HUES48 (cell line): Measurements from ENCODE around the gene DRICH1.
"Not testable (repeated sequence)": the region's sequence is repeated elsewhere in the genome, so short reads cannot be mapped to it uniquely, and the experiment has no call there.

Experiments used
- H3K27ac ChIP-seq: one replicate; pipeline ENCODE4 v1.7.0; 2013; ENCODE audit warnings: low read depth, low read length, inconsistent platforms
- H3K27me3 ChIP-seq: 2 replicates; pipeline ENCODE4 v1.6.1; 2013; ENCODE audit warnings: mild to moderate bottlenecking, low read length; ENCODE audit not compliant: control insufficient read depth, insufficient read depth
- H3K36me3 ChIP-seq: 2 replicates; pipeline ENCODE4 v1.6.1; 2013; ENCODE audit warnings: low read length; ENCODE audit not compliant: control insufficient read depth, insufficient read depth
- H3K4me1 ChIP-seq: 2 replicates; pipeline ENCODE4 v1.6.1; 2013; ENCODE audit warnings: mild to moderate bottlenecking, low read length; ENCODE audit not compliant: control insufficient read depth, insufficient read depth
- H3K4me3 ChIP-seq: 2 replicates; pipeline ENCODE4 v1.5.1; 2013; ENCODE audit warnings: mild to moderate bottlenecking, low read depth, low read length
- H3K9ac ChIP-seq: 2 replicates; pipeline ENCODE4 v1.6.1; 2013; ENCODE audit warnings: mild to moderate bottlenecking, low read depth, low read length, moderate library complexity
- H3K9me3 ChIP-seq: 2 replicates; pipeline ENCODE4 v1.6.1; 2013; ENCODE audit warnings: low read length; ENCODE audit not compliant: control insufficient read depth, insufficient read depth

DRICH1 gene

GRCh38 chr22:23672307-23673049 lies 40.4 kb upstream of the DRICH1 start:
- H3K27me3 ChIP-seq, H3K27ac ChIP-seq, H3K9ac ChIP-seq, H3K36me3 ChIP-seq, H3K4me1 ChIP-seq, H3K9me3 ChIP-seq, H3K4me3 ChIP-seq: not testable (repeated sequence)

GRCh38 chr22:23671387-23671786 lies 39.3 kb upstream of the DRICH1 start:
- H3K27me3 ChIP-seq, H3K36me3 ChIP-seq, H3K4me1 ChIP-seq, H3K9me3 ChIP-seq, H3K4me3 ChIP-seq, H3K27ac ChIP-seq, H3K9ac ChIP-seq: not testable (repeated sequence)

- Histone ChIP-seq H3K4me3 (no peak overlapping the region), H3K9me3 (no peaks in the 10 kb centered on the region), H3K27ac (no peak overlapping the region), H3K4me1 (peaks cover 3% of the 10 kb centered on the region; the same call in 1 of the 2 replicates), H3K9ac (no peak overlapping the region), H3K27me3 (no peaks in the 10 kb centered on the region), H3K36me3 (no peaks in the 10 kb centered on the region)
Measured at GRCh38 chr22:23670378-23671295, 38.5 kb upstream of the DRICH1 start.

GRCh38 chr22:23660381-23660780 lies 28.3 kb upstream of the DRICH1 start:
- H3K9ac ChIP-seq, H3K4me1 ChIP-seq, H3K27ac ChIP-seq, H3K4me3 ChIP-seq, H3K27me3 ChIP-seq: not testable (repeated sequence)
- Histone ChIP-seq H3K36me3 (peaks cover 15% of the 10 kb centered on the region), H3K9me3 (peaks cover 14% of the 10 kb centered on the region)

- Histone ChIP-seq H3K4me3 (no peak overlapping the region), H3K9ac (no peak overlapping the region), H3K27me3 (no peaks in the 10 kb centered on the region), H3K36me3 (peaks cover 15% of the 10 kb centered on the region), H3K27ac (no peak overlapping the region), H3K4me1 (no peaks in the 10 kb centered on the region), H3K9me3 (peaks cover 7% of the 10 kb centered on the region)
Measured at GRCh38 chr22:23657727-23658126, 25.6 kb upstream of the DRICH1 start.

- no peaks in the 10 kb centered on the region for H3K27me3 ChIP-seq
- H3K4me1 ChIP-seq: no peaks in the 10 kb centered on the region
Measured at GRCh38 chr22:23655891-23656475, 23.9 kb upstream of the DRICH1 start.

GRCh38 chr22:23652711-23653110 lies 20.6 kb upstream of the DRICH1 start:
- H3K27ac ChIP-seq: no peak overlapping the region
- no peaks in the 10 kb centered on the region for H3K9me3 ChIP-seq
- H3K4me1 ChIP-seq: no peaks in the 10 kb centered on the region
- H3K27me3 ChIP-seq: no peaks in the 10 kb centered on the region
- H3K4me3 ChIP-seq: no peak overlapping the region
- H3K36me3 ChIP-seq: 0 out of 2 replicates have a peak, but pooled peaks cover 9% of the 10 kb centered on the region
- H3K9ac ChIP-seq: no peak overlapping the region

More at GRCh38 chr22:23655891-23656475, 23.9 kb upstream of the DRICH1 start:
- H3K27ac ChIP-seq: no peak overlapping the region
- H3K36me3 ChIP-seq: peaks cover 19% of the 10 kb centered on the region
- no peak overlapping the region for H3K4me3 ChIP-seq
- H3K9ac ChIP-seq: no peak overlapping the region
- H3K9me3 ChIP-seq: no peaks in the 10 kb centered on the region

GRCh38 chr22:23652286-23652685 lies 20.2 kb upstream of the DRICH1 start:
- no peak overlapping the region for H3K27ac ChIP-seq
- no peaks in the 10 kb centered on the region for H3K4me1 ChIP-seq
- no peak overlapping the region for H3K9ac ChIP-seq
- no peaks in the 10 kb centered on the region for H3K27me3 ChIP-seq
- H3K36me3 ChIP-seq: 0 out of 2 replicates have a peak, but pooled peaks cover 6% of the 10 kb centered on the region
- H3K9me3 ChIP-seq: no peaks in the 10 kb centered on the region
- H3K4me3 ChIP-seq: no peak overlapping the region

GRCh38 chr22:23651676-23652075 lies 19.6 kb upstream of the DRICH1 start:
- no peaks in the 10 kb centered on the region for H3K27me3 ChIP-seq
- H3K36me3 ChIP-seq: 0 out of 2 replicates have a peak, but pooled peaks cover 4% of the 10 kb centered on the region

GRCh38 chr22:23649071-23649501 lies 17.0 kb upstream of the DRICH1 start:
- H3K4me1 ChIP-seq: no peaks in the 10 kb centered on the region
- H3K9ac ChIP-seq: no peak overlapping the region
- no peak overlapping the region for H3K27ac ChIP-seq
- no peak overlapping the region for H3K4me3 ChIP-seq
- H3K9me3 ChIP-seq: no peaks in the 10 kb centered on the region
- H3K27me3 ChIP-seq: no peaks in the 10 kb centered on the region
- H3K36me3 ChIP-seq: 0 out of 2 replicates have a peak, but pooled peaks cover 4% of the 10 kb centered on the region

More at GRCh38 chr22:23651676-23652075, 19.6 kb upstream of the DRICH1 start:
- no peaks in the 10 kb centered on the region for H3K4me1 ChIP-seq
- no peak overlapping the region for H3K9ac ChIP-seq
- H3K4me3 ChIP-seq: no peak overlapping the region
- H3K27ac ChIP-seq: no peak overlapping the region
- no peaks in the 10 kb centered on the region for H3K9me3 ChIP-seq
